Osteoblast (primary cell): ENCODE results near the gene ABCB9. TPM values are rescaled to one million over a fixed set of nuclear protein-coding genes. Genes with fewer than 3 reads are reported as not detected.

Experiments used
- DNase-seq: peaks from one replicate; pipeline ENCODE4 v3.0.0; 2011; ENCODE audit warnings: low spot score, mixed read lengths; ENCODE audit not compliant: insufficient read length; ENCODE audit errors: missing footprints
- H2AFZ ChIP-seq: 2 replicates; pipeline ENCODE4 v1.6.0; 2011; ENCODE audit warnings: mild to moderate bottlenecking, low read length
- H3K27ac ChIP-seq: 2 replicates; pipeline ENCODE4 v1.5.1; 2011; ENCODE audit warnings: mild to moderate bottlenecking, low read depth, low read length, moderate library complexity
- H3K27me3 ChIP-seq: 2 replicates; pipeline ENCODE4 v1.6.0; 2012; ENCODE audit warnings: mild to moderate bottlenecking, control low read depth, inconsistent platforms, low read length, moderate library complexity; ENCODE audit not compliant: insufficient read depth
- H3K36me3 ChIP-seq: 2 replicates; pipeline ENCODE4 v1.5.1; 2011; ENCODE audit warnings: mild to moderate bottlenecking, low read length, control low read depth, moderate library complexity; ENCODE audit not compliant: insufficient read depth
- H3K4me1 ChIP-seq: 2 replicates; pipeline ENCODE4 v1.5.1; 2011; ENCODE audit warnings: mild to moderate bottlenecking, low read length, control low read depth, moderate library complexity; ENCODE audit not compliant: insufficient read depth
- H3K4me2 ChIP-seq: 2 replicates; pipeline ENCODE4 v1.6.0; 2011; ENCODE audit warnings: mild to moderate bottlenecking, low read length; ENCODE audit not compliant: insufficient read depth
- H3K4me3 ChIP-seq: fragments of 200-600 bp; sonication (generic); 3 replicates; pipeline ENCODE4 v1.5.1; 2012; ENCODE audit warnings: mild to moderate bottlenecking, low read length, inconsistent platforms; ENCODE audit not compliant: insufficient read depth
- H3K79me2 ChIP-seq: 2 replicates; pipeline ENCODE4 v1.6.0; 2012; ENCODE audit warnings: mild to moderate bottlenecking, low read length, control low read depth, inconsistent platforms; ENCODE audit not compliant: insufficient read depth
- H3K9me3 ChIP-seq: 2 replicates; pipeline ENCODE4 v1.5.1; 2011; ENCODE audit warnings: low read depth, low read length, control low read depth
- H4K20me1 ChIP-seq: 2 replicates; pipeline ENCODE4 v1.6.0; 2012; ENCODE audit warnings: mild to moderate bottlenecking, low read length, control low read depth; ENCODE audit not compliant: insufficient read depth
- CTCF ChIP-seq: IDR thresholded peaks from 2 replicates; pipeline ENCODE4 v1.5.1; 2011; ENCODE audit warnings: mild to moderate bottlenecking, low read depth, low read length, moderate library complexity; ENCODE audit errors: extremely low read depth
- total RNA-seq: library from RNA; depleted of rRNA; stranded (reverse); fragments of >200 nt; gene quantifications from 2 replicates; pipeline ENCODE4 v1.2.3, GENCODE V29; 2012

The ABCB9 gene
- total RNA-seq, 1 donor: 11.9 TPM

- H3K4me3 ChIP-seq: no peak overlapping the region
- H2AFZ ChIP-seq: no peak overlapping the region
- no peaks in the 10 kb centered on the region for H3K79me2 ChIP-seq
- H3K27me3 ChIP-seq: no peaks in the 10 kb centered on the region
- no peaks in the 10 kb centered on the region for H4K20me1 ChIP-seq
- no peaks in the 10 kb centered on the region for H3K9me3 ChIP-seq
- no peak for TF ChIP-seq CTCF
- no peaks in the 10 kb centered on the region for H3K36me3 ChIP-seq
- DNase-seq: peak; percentile 73
- H3K4me1 ChIP-seq: no peaks in the 10 kb centered on the region
- no peak overlapping the region for H3K27ac ChIP-seq
- H3K4me2 ChIP-seq: no peak overlapping the region
Observed at GRCh38 chr12:122995503-122996187, 29.4 kb upstream of the ABCB9 start.

- no peak overlapping the region for H3K27ac ChIP-seq
- H3K27me3 ChIP-seq: no peaks in the 10 kb centered on the region
- no peak overlapping the region for H2AFZ ChIP-seq
- H3K36me3 ChIP-seq: no peaks in the 10 kb centered on the region
- no peak overlapping the region for H3K4me3 ChIP-seq
- H3K4me2 ChIP-seq: no peak overlapping the region
- no peaks in the 10 kb centered on the region for H3K79me2 ChIP-seq
- no peak for TF ChIP-seq CTCF
- no peaks in the 10 kb centered on the region for H3K9me3 ChIP-seq
- H4K20me1 ChIP-seq: no peaks in the 10 kb centered on the region
- peak; percentile 76 for DNase-seq
- H3K4me1 ChIP-seq: no peaks in the 10 kb centered on the region
Observed at GRCh38 chr12:122994781-122995502, 28.7 kb upstream of the ABCB9 start.

- H3K4me3 ChIP-seq: no peak overlapping the region
- no peaks in the 10 kb centered on the region for H3K9me3 ChIP-seq
- no peak overlapping the region for H2AFZ ChIP-seq
- H3K36me3 ChIP-seq: no peaks in the 10 kb centered on the region
- peak; percentile 54 for DNase-seq
- H3K27ac ChIP-seq: no peak overlapping the region
- no peaks in the 10 kb centered on the region for H3K79me2 ChIP-seq
- no peaks in the 10 kb centered on the region for H3K4me1 ChIP-seq
- H3K4me2 ChIP-seq: no peak overlapping the region
- no peaks in the 10 kb centered on the region for H4K20me1 ChIP-seq
- H3K27me3 ChIP-seq: no peaks in the 10 kb centered on the region
- TF ChIP-seq CTCF: no peak
Observed at GRCh38 chr12:122994140-122994675, 27.9 kb upstream of the ABCB9 start.

GRCh38 chr12:122992386-122992785 is 26.1 kb upstream of the ABCB9 start:
- H3K9me3 ChIP-seq: no peaks in the 10 kb centered on the region
- no peak overlapping the region for H3K4me2 ChIP-seq
- H3K4me1 ChIP-seq: no peaks in the 10 kb centered on the region
- no peaks in the 10 kb centered on the region for H3K79me2 ChIP-seq
- no peak for TF ChIP-seq CTCF
- no peak overlapping the region for H3K27ac ChIP-seq
- no peak overlapping the region for H3K4me3 ChIP-seq
- no peak overlapping the region for H2AFZ ChIP-seq
- H4K20me1 ChIP-seq: no peaks in the 10 kb centered on the region
- no peaks in the 10 kb centered on the region for H3K36me3 ChIP-seq
- H3K27me3 ChIP-seq: no peaks in the 10 kb centered on the region
- peak; percentile 69 for DNase-seq
